Gastroesophageal sphincter (tissue), 4 donors: Measurements from ENCODE around the gene EFNA2. TPM values are rescaled to one million over a fixed set of nuclear protein-coding genes. Genes with fewer than 3 reads are reported as not detected.

Source experiments
- ATAC-seq: fragments of 150-250 bp; one replicate; pipeline ENCODE4 v1.9.1; 2016; ENCODE audit warnings: mild to moderate bottlenecking, moderate library complexity
- H3K27ac ChIP-seq, 4 donors: fragments of 200-600 bp; sonication (generic) in 3 of 4; 1 replicate in 3 of 4; 2 replicates in 1 of 4; pipeline ENCODE4 v1.5.1; 2016 to 2019
- H3K27me3 ChIP-seq: fragments of 200-600 bp; sonication (generic); one replicate; pipeline ENCODE4 v1.5.1; 2019
- H3K36me3 ChIP-seq, 2 donors: fragments of 200-600 bp; sonication (generic); one replicate each; pipeline ENCODE4 v1.5.1; 2019; ENCODE audit warnings: control low read depth in 1 of 2
- H3K4me1 ChIP-seq, 3 donors: fragments of 200-600 bp; sonication (generic); 1 replicate in 2 of 3; 2 replicates in 1 of 3; pipeline ENCODE4 v1.5.1; 2016 to 2019; ENCODE audit warnings: control low read depth in 2 of 3
- H3K4me3 ChIP-seq, 2 donors: fragments of 200-600 bp; sonication (generic); one replicate each; pipeline ENCODE4 v1.5.1; 2019; ENCODE audit warnings: mild to moderate bottlenecking in 1 of 2, moderate library complexity in 1 of 2
- H3K9me3 ChIP-seq, 3 donors: fragments of 200-600 bp; sonication (generic); one replicate each; pipeline ENCODE4 v1.5.1; 2017 to 2019; ENCODE audit warnings: control low read depth in 2 of 3
- CTCF ChIP-seq, 4 experiments: fragments of 200-600 bp in 2 of 4; fragments of 450-650 bp in 2 of 4; sonication (generic) in 1 of 4; IDR thresholded peaks; one replicate each; pipeline ENCODE4 v1.5.1; 2017 to 2019; ENCODE audit warnings: antibody characterized with exemption in 4 of 4, mild to moderate bottlenecking in 2 of 4, moderate library complexity in 2 of 4
- EP300 ChIP-seq: sonication (generic); formaldehyde crosslinking; IDR thresholded peaks from one replicate; pipeline ENCODE4 v1.6.1; 2017; ENCODE audit warnings: antibody characterized with exemption, mild to moderate bottlenecking
- POLR2A ChIP-seq, 2 donors: fragments of 450-650 bp; IDR thresholded peaks; one replicate each; pipeline ENCODE4 v1.6.1; 2017; ENCODE audit warnings: antibody characterized with exemption in 2 of 2, mild to moderate bottlenecking in 2 of 2, moderate library complexity in 1 of 2
- POLR2AphosphoS5 ChIP-seq: sonication (generic); formaldehyde crosslinking; IDR thresholded peaks from one replicate; pipeline ENCODE4 v1.6.1; 2017; ENCODE audit warnings: antibody characterized with exemption
- WGBS, 2 donors: methylation state at CpG; one replicate each; pipeline ENCODE4 v1.1.5; 2018; ENCODE audit warnings: low coverage in 1 of 2; 5-methylcytosine and 5-hydroxymethylcytosine counted together
- total RNA-seq, 4 donors: library from RNA; depleted of rRNA; stranded (reverse); fragments of >200 nt; gene quantifications; one replicate each; pipeline ENCODE4 v1.1.0, GENCODE V29; 2016

Gene EFNA2
- total RNA-seq, 4 donors from 2014 or later = not detected

GRCh38 chr19:1293782-1294604 lies 8.3 kb downstream of the EFNA2 start:
- Histone ChIP-seq H3K27me3 (peaks cover 77% of the 10 kb centered on the region), H3K4me1 (peaks cover 0 to 15% (median 9%) of the 10 kb centered on the region in 3 donors), H3K4me3 (no peak overlapping the region), H3K36me3 (no peaks in the 10 kb centered on the region), H3K9me3 (no peaks in the 10 kb centered on the region), H3K27ac (no peak overlapping the region)
- TF ChIP-seq POLR2AphosphoS5 (no peak), EP300 (no peak), CTCF (IDR thresholded peaks at IDR 0.05) (no peak), POLR2A (IDR thresholded peaks at IDR 0.05) (no peak)
- ATAC-seq = no peak
- 73 to 83% methylated on average over 4 to 8 of the region's 35 CpGs for WGBS, 2 donors

GRCh38 chr19:1294688-1295087 lies 9.0 kb downstream of the EFNA2 start:
- peaks cover 0 to 15% (median 9%) of the 10 kb centered on the region in 3 donors for H3K4me1 ChIP-seq
- 40 to 66% methylated on average over 1 to 8 of the region's 14 CpGs for WGBS, 2 donors
- no peaks in the 10 kb centered on the region for H3K9me3 ChIP-seq
- H3K27me3 ChIP-seq = peaks cover 71% of the 10 kb centered on the region
- no peaks in the 10 kb centered on the region for H3K36me3 ChIP-seq
- H3K4me3 ChIP-seq = no peak overlapping the region
- no peak overlapping the region for H3K27ac ChIP-seq
- ATAC-seq = no peak
- TF ChIP-seq EP300 (no peak), POLR2AphosphoS5 (no peak), CTCF (IDR thresholded peaks at IDR 0.05) (no peak), POLR2A (IDR thresholded peaks at IDR 0.05) (no peak)

- Histone ChIP-seq H3K27me3 (peaks cover 71% of the 10 kb centered on the region), H3K27ac (no peak overlapping the region), H3K4me1 (peaks cover 0 to 15% (median 9%) of the 10 kb centered on the region in 3 donors), H3K9me3 (no peaks in the 10 kb centered on the region), H3K4me3 (no peak overlapping the region), H3K36me3 (no peaks in the 10 kb centered on the region)
- no peak for ATAC-seq
- TF ChIP-seq POLR2A (IDR thresholded peaks at IDR 0.05) = no peak
- 22 to 37% methylated on average over 9 to 10 of the region's 82 CpGs for WGBS, 2 donors
Measured at GRCh38 chr19:1295169-1296012, 9.7 kb downstream of the EFNA2 start.

GRCh38 chr19:1296078-1296477 lies 10.4 kb downstream of the EFNA2 start:
- peaks cover 68% of the 10 kb centered on the region for H3K27me3 ChIP-seq
- TF ChIP-seq EP300 (no peak), POLR2A (IDR thresholded peaks at IDR 0.05) (no peak), CTCF (IDR thresholded peaks at IDR 0.05) (no peak), POLR2AphosphoS5 (no peak)
- ATAC-seq = no peak

GRCh38 chr19:1296575-1297271 lies 11.1 kb downstream of the EFNA2 start:
- ATAC-seq = no peak
- H3K27me3 ChIP-seq = peaks cover 61% of the 10 kb centered on the region
- WGBS, 2 donors = 80 to 100% methylated on average over 1 of the region's 24 CpGs

More at GRCh38 chr19:1296078-1296477, 10.4 kb downstream of the EFNA2 start:
- Histone ChIP-seq H3K27ac (no peak overlapping the region), H3K4me3 (no peak overlapping the region), H3K36me3 (no peaks in the 10 kb centered on the region), H3K9me3 (no peaks in the 10 kb centered on the region), H3K4me1 (peaks cover 0 to 15% (median 9%) of the 10 kb centered on the region in 3 donors)
- no CpG with 5 or more reads among the region's 13 CpGs for WGBS, 2 donors

More at GRCh38 chr19:1296575-1297271, 11.1 kb downstream of the EFNA2 start:
- Histone ChIP-seq H3K4me3 (no peak overlapping the region), H3K27ac (no peak overlapping the region), H3K4me1 (peaks cover 0 to 15% (median 9%) of the 10 kb centered on the region in 3 donors), H3K36me3 (no peaks in the 10 kb centered on the region), H3K9me3 (no peaks in the 10 kb centered on the region)
- no peak for TF ChIP-seq POLR2AphosphoS5
- no peak for TF ChIP-seq CTCF (IDR thresholded peaks at IDR 0.05)
- TF ChIP-seq POLR2A (IDR thresholded peaks at IDR 0.05) = no peak
- TF ChIP-seq EP300 = no peak
